HCEC 1CT (cell line): ENCODE measurements around the gene LTB4R.
"Not testable (repeated sequence)": the region's sequence is repeated elsewhere in the genome, so short reads cannot be mapped to it uniquely, and the experiment has no call there.

Experiments used
- DNase-seq: peaks from one replicate; pipeline ENCODE4 v3.0.0-alpha.2; 2017

LTB4R gene

GRCh38 chr14:24325041-24325530 lies 13.8 kb downstream of the LTB4R start:
- no peak for DNase-seq

GRCh38 chr14:24325963-24326362 lies 14.7 kb downstream of the LTB4R start:
- DNase-seq = no peak

- DNase-seq = no peak
Measured at GRCh38 chr14:24327303-24327702, 16.0 kb downstream of the LTB4R start.

- not testable (repeated sequence) for DNase-seq
Measured at GRCh38 chr14:24327914-24328313, 16.6 kb downstream of the LTB4R start.

- DNase-seq = no peak
Measured at GRCh38 chr14:24329073-24329663, 17.9 kb downstream of the LTB4R start.

GRCh38 chr14:24329736-24330135 lies 18.4 kb downstream of the LTB4R start:
- DNase-seq = no peak

GRCh38 chr14:24330973-24331674 lies 19.8 kb downstream of the LTB4R start:
- no peak for DNase-seq

- no peak for DNase-seq
Measured at GRCh38 chr14:24331731-24332267, 20.5 kb downstream of the LTB4R start.

- peak; percentile 42 for DNase-seq
Measured at GRCh38 chr14:24332268-24332993, 21.1 kb downstream of the LTB4R start.

GRCh38 chr14:24334431-24335291 lies 23.4 kb downstream of the LTB4R start, which contains the start of gene ADCY4:
TSS of gene ADCY4 (minus strand) at chr14:24335071. CDS start at chr14:24334652, 419 bp downstream.
- no peak for DNase-seq

- DNase-seq = no peak
Measured at GRCh38 chr14:24335461-24336171, 24.3 kb downstream of the LTB4R start.

GRCh38 chr14:24337144-24337823 lies 26.0 kb downstream of the LTB4R start:
- DNase-seq = no peak

- DNase-seq = no peak
Measured at GRCh38 chr14:24337824-24338175, 26.5 kb downstream of the LTB4R start.

GRCh38 chr14:24338843-24339242 lies 27.5 kb downstream of the LTB4R start:
- DNase-seq = no peak

- no peak for DNase-seq
Measured at GRCh38 chr14:24339284-24340151, 28.2 kb downstream of the LTB4R start, which contains the start of gene RIPK3. TSS of gene RIPK3 (minus strand) at chr14:24339991. CDS start at chr14:24339826, 165 bp downstream.

GRCh38 chr14:24340606-24341005 lies 29.3 kb downstream of the LTB4R start:
- no peak for DNase-seq

GRCh38 chr14:24342889-24343288 lies 31.6 kb downstream of the LTB4R start:
- DNase-seq = no peak

GRCh38 chr14:24343795-24344660 lies 32.7 kb downstream of the LTB4R start:
- no peak for DNase-seq

- DNase-seq = no peak
Measured at GRCh38 chr14:24347134-24347533, 35.8 kb downstream of the LTB4R start.
